ENCODE results near the gene EFEMP2. TPM values are rescaled to one million over a fixed set of nuclear protein-coding genes. Genes with fewer than 3 reads are reported as not detected.
"Not testable (repeated sequence)": the region's sequence is repeated elsewhere in the genome, so short reads cannot be mapped to it uniquely, and the experiment has no call there.

The EFEMP2 gene
- total and polyA plus RNA-seq, 3 experiments from 2014 or later = 0.23 to 4.0 (median 3.9) TPM

DNA sequence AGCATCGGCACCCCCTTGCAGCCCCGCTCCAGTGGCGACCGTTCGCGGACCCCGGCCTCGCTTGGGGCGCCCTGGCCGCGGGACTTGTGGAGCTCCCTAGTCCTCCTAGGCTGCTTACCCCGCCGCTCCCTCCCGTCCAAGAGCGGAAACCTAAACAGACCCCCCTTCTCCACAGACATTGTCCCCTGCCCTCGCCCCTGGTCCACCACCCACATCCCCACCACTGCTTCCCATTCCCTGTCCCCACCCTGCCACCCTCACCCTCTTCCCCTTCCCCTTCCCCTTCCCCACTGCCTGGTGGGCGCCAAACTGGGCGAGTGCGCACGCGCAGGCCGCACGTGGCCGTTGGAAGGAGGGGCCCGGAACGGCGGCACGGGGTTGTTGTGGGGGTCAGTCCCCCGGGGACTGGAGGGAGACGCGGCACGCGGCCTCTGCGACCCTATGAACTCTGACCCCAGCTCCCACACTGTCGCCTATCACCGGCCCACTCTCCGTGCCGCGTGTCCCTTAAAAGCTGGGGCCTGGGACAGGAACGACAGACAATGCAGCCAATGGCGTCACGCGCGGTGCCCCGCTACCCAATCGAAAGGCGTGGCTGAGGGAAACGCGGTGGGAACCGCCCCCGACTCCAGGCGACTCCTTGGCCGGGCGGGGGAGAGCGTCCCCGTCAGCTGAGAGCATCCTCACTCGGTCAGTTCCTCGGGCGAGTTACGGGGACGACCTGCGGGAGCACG lies 39.1 kb downstream of the EFEMP2 start, which contains the start of gene SNX32:
TSS of gene SNX32 (plus strand) at position 667 of the 734 bp plus-strand sequence. CDS start 103 bp downstream, outside the sequence.
- H3K27me3 ChIP-seq (ENCODE audit: insufficient read depth, low read length, poor library complexity, severe bottlenecking) = no peaks in the 10 kb centered on the region
- ChIA-PET CTCF (interaction anchor here (1.0 to 3.4 kb wide), 10 partner anchors 15 to 122 kb away, joined by 3 to 17 read pairs (median 8); partner anchors contain the start of genes AP5B1, CCDC85B, FIBP and KAT5), POLR2A (interaction anchor here (0.5 to 1.8 kb wide), 9 partner anchors 11 to 180 kb away, joined by 3 to 7 read pairs (median 3); partner anchors contain the start of genes CFL1, KAT5 and MUS81)
- Mint-ChIP-seq H3K4me3 (no peak within 1 kb of the TSS), H3K9me3 (no peaks in the 10 kb centered on the region), H3K36me3 (no peaks in the 10 kb centered on the region), H3K4me1 (peaks cover 8 to 14% (median 13%) of the 10 kb centered on the region in 3 donors), H3K27me3 (peaks cover 0 to 2% of the 10 kb centered on the region in 2 donors), H3K27ac (peak within 1 kb of the TSS in 6 of 8 donors; percentile 15 to 79 (median 67))
- no peaks in the 10 kb centered on the region for H3K36me3 ChIP-seq (ENCODE audit: insufficient read depth, low read length)
- H3K4me1 ChIP-seq (ENCODE audit: insufficient read depth, low read length) = peaks cover 16% of the 10 kb centered on the region
- H3K27ac ChIP-seq (ENCODE audit: low read depth, low read length) = no peak within 1 kb of the TSS
- no peaks in the 10 kb centered on the region for H3K9me3 ChIP-seq (ENCODE audit: low read length)
- peak within 1 kb of the TSS; percentile 57 for H3K4me3 ChIP-seq (ENCODE audit: low read length)
- DNase-seq = peak; percentile 90 to 94 (median 91)

DNA sequence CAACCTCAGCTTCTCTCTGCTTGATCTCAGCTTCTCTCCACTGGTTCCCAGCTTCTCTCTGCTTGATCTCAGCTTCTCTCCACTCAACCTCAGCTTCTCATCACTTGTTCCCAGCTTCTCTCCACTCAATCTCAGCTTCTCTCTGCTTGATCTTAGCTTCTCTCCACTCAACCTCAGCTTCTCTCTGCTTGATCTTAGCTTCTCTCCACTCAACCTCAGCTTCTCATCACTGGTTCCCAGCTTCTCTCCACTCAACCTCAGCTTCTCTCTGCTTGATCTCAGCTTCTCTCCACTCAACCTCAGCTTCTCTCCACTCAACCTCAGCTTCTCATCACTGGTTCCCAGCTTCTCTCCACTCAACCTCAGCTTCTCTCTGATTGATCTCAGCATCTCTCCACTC lies 40.4 kb downstream of the EFEMP2 start:
- not testable (repeated sequence) for H3K36me3 ChIP-seq (ENCODE audit: insufficient read depth, low read length); H3K9me3 ChIP-seq (ENCODE audit: low read length); H3K27me3 ChIP-seq (ENCODE audit: insufficient read depth, low read length, poor library complexity, severe bottlenecking); H3K4me3 ChIP-seq (ENCODE audit: low read length); H3K9me3 Mint-ChIP-seq; H3K27me3 Mint-ChIP-seq; H3K36me3 Mint-ChIP-seq; H3K27ac Mint-ChIP-seq; H3K27ac ChIP-seq (ENCODE audit: low read depth, low read length); DNase-seq
- Mint-ChIP-seq H3K4me1 (peaks cover 8 to 14% (median 13%) of the 10 kb centered on the region in 3 donors), H3K4me3 (peak overlapping the region in 3 of 7 donors; percentile 4 to 52 (median 8))
- peaks cover 16% of the 10 kb centered on the region for H3K4me1 ChIP-seq (ENCODE audit: insufficient read depth, low read length)
- ChIA-PET CTCF (interaction anchor here (1.0 to 3.4 kb wide), 10 partner anchors 14 to 121 kb away, joined by 3 to 17 read pairs (median 8); partner anchors contain the start of genes AP5B1, CCDC85B, FIBP and KAT5), POLR2A (interaction anchor here (1.8 kb wide), 1 partner anchor 28 kb away, joined by 5 read pairs; the partner anchor contains the start of gene MUS81)

DNA sequence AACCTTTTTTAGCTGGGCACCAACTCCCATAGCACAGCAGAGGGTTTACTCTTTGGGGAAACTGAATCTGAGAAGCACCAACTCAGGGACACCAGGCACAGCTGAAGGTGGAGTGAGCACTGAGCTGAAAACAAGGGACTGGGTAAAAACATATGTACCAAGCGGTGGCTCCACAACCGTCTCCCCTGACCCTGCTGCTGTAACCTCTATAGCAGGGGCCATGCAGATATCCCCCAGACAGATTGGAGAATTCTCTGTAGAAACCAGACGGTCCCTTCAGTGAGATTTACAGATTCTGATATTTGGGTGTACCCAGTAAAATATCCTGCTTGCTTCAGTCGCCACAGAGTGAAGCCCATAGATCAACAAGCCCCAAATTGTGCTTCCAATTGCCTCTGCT lies 43.1 kb downstream of the EFEMP2 start:
- Histone ChIP-seq H3K27me3 (ENCODE audit: insufficient read depth, low read length, poor library complexity, severe bottlenecking) (no peaks in the 10 kb centered on the region), H3K36me3 (ENCODE audit: insufficient read depth, low read length) (no peaks in the 10 kb centered on the region), H3K4me1 (ENCODE audit: insufficient read depth, low read length) (peaks cover 14% of the 10 kb centered on the region), H3K9me3 (ENCODE audit: low read length) (no peaks in the 10 kb centered on the region), H3K4me3 (ENCODE audit: low read length) (no peak overlapping the region), H3K27ac (ENCODE audit: low read depth, low read length) (no peak overlapping the region)
- ChIA-PET POLR2A (interaction anchor here (0.6 kb wide), 1 partner anchor 1016 kb away, joined by 3 read pairs; no protein-coding TSS in a partner anchor), CTCF (interaction anchor here (1.0 to 1.1 kb wide), 2 partner anchors 60 to 204 kb away, joined by 3 to 6 read pairs; no protein-coding TSS in a partner anchor)
- Mint-ChIP-seq H3K9me3 (no peaks in the 10 kb centered on the region), H3K36me3 (no peaks in the 10 kb centered on the region), H3K4me3 (no peak overlapping the region), H3K27ac (no peak overlapping the region), H3K4me1 (peaks cover 8 to 14% (median 13%) of the 10 kb centered on the region in 3 donors), H3K27me3 (peaks cover 0 to 2% of the 10 kb centered on the region in 2 donors)
- no peak for DNase-seq

DNA sequence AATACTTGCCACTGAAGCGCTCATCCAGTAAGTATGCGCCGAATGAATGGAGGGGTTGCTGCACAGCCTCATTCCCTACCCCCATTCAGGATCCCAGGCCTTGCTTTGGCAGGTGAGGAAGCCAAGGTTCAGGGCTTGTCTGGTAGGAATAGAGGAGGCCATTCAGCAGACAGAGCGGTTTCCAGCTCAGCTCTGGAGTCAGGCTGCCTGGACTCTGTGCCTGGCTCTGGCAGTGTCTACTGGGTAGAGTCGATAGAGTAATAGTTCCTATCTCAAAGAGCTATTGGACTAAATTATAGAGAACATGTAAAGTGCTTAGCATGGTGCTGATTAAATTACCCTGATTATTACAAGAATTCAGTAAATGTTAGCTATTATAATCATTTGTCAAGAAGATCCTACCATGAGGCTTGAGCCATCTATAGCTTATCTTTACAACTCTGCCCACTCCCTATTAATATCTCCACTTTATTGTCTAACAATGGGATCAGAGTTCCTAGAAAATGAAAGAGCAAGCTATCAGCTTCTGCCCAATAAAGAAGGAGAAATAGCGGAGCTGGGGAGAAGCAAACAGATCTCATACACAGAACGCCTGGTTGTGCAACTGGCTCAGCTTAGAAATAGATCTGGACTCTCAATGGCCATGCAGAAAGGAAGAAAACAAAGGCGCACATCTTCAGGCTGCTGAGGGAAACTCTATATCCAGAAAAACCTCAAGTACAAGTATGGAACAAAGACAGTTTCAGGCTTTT lies 45.4 kb downstream of the EFEMP2 start:
- H3K9me3 Mint-ChIP-seq = no peaks in the 10 kb centered on the region
- Histone ChIP-seq H3K27me3 (ENCODE audit: insufficient read depth, low read length, poor library complexity, severe bottlenecking) (no peaks in the 10 kb centered on the region), H3K36me3 (ENCODE audit: insufficient read depth, low read length) (no peaks in the 10 kb centered on the region), H3K4me1 (ENCODE audit: insufficient read depth, low read length) (no peaks in the 10 kb centered on the region), H3K4me3 (ENCODE audit: low read length) (no peak overlapping the region), H3K27ac (ENCODE audit: low read depth, low read length) (no peak overlapping the region), H3K9me3 (ENCODE audit: low read length) (no peaks in the 10 kb centered on the region)
- DNase-seq = no peak
- H3K27me3 Mint-ChIP-seq = peaks cover 0 to 2% of the 10 kb centered on the region in 2 donors
- peaks cover 0 to 9% (median 8%) of the 10 kb centered on the region in 3 donors for H3K4me1 Mint-ChIP-seq
- POLR2A ChIA-PET = no interaction called here
- H3K27ac Mint-ChIP-seq = no peak overlapping the region
- H3K4me3 Mint-ChIP-seq = no peak overlapping the region
- H3K36me3 Mint-ChIP-seq = no peaks in the 10 kb centered on the region
- CTCF ChIA-PET = interaction anchor here (0.6 to 1.6 kb wide), 6 partner anchors 10 to 63 kb away, joined by 3 to 5 read pairs (median 3); partner anchors contain the start of gene CCDC85B

DNA sequence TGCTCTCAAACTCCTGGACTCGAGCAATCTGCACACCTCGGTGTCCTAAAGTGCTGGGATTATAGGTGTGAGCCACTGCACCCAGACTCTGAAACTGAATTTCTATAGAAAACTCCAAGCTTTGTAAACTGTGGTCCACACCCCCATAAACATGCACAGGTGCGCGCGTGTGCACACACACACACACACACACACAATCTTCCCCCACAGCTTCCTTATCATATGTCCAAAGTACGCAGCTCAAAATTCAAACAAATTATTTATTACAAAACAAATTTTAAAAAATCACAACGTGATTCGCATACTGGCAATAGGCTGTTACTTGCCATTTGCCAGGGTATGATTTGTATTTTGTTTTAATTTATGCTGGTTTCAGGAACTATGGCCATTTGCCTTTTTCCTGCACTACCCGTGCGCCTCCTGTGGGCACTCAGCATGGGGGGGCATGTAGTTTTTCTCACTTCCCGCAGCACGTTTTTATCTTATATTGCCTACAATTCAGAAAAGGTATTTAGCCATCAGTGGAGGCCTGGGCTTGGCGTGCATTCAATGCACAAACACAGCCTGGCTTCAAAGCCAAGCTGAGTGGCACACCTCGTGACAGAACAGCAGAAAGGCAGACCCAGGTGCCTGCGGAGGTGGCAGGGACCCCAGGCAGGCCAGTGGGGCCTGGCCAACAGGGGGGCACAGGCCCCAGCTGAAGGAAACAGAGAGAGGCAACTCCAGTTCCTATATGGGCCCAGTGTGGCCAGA lies 49.6 kb downstream of the EFEMP2 start:
- CTCF ChIA-PET = interaction anchor here (1.0 to 2.0 kb wide), 4 partner anchors 37 to 112 kb away, joined by 4 to 5 read pairs (median 4); partner anchors contain the start of gene MUS81
- H3K9me3 Mint-ChIP-seq = no peaks in the 10 kb centered on the region
- POLR2A ChIA-PET = no interaction called here
- H3K4me3 ChIP-seq (ENCODE audit: low read length) = no peak overlapping the region
- no peaks in the 10 kb centered on the region for H3K36me3 ChIP-seq (ENCODE audit: insufficient read depth, low read length)
- no peak for DNase-seq
- no peak overlapping the region for H3K27ac ChIP-seq (ENCODE audit: low read depth, low read length)
- no peaks in the 10 kb centered on the region for H3K27me3 ChIP-seq (ENCODE audit: insufficient read depth, low read length, poor library complexity, severe bottlenecking)
- H3K27ac Mint-ChIP-seq = peak overlapping the region in 1 of 8 donors; percentile 34
- H3K36me3 Mint-ChIP-seq = no peaks in the 10 kb centered on the region
- no peaks in the 10 kb centered on the region for H3K27me3 Mint-ChIP-seq
- peaks cover 0 to 3% (median 0%) of the 10 kb centered on the region in 3 donors for H3K4me1 Mint-ChIP-seq
- H3K4me3 Mint-ChIP-seq = no peak overlapping the region
- no peaks in the 10 kb centered on the region for H3K9me3 ChIP-seq (ENCODE audit: low read length)
- H3K4me1 ChIP-seq (ENCODE audit: insufficient read depth, low read length) = no peaks in the 10 kb centered on the region

DNA sequence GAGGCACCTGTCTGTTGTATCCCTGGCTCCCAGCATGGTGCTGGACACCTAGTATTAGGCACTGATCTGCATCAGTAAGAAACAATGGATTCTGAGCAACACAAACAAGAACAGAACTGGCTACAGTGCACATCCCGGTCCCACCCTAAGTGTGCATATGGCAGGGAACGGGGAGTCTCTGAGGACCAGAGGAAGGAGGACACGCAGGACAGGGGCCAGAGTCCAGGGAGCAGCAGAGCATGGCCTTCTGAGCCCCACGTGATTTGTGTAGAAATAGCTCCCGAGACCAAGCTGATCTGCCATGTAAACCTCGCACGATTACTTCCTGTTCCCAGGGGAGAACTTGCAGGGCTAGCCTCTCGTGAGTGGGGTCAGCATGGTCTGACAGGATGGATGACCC lies 51.5 kb downstream of the EFEMP2 start:
- H3K27me3 ChIP-seq (ENCODE audit: insufficient read depth, low read length, poor library complexity, severe bottlenecking) = no peaks in the 10 kb centered on the region
- CTCF ChIA-PET = no interaction called here
- POLR2A ChIA-PET = no interaction called here
- Mint-ChIP-seq H3K27ac (no peak overlapping the region), H3K27me3 (no peaks in the 10 kb centered on the region), H3K36me3 (no peaks in the 10 kb centered on the region), H3K9me3 (no peaks in the 10 kb centered on the region), H3K4me3 (no peak overlapping the region), H3K4me1 (peaks cover 8 to 11% (median 10%) of the 10 kb centered on the region in 3 donors)
- no peak overlapping the region for H3K4me3 ChIP-seq (ENCODE audit: low read length)
- no peaks in the 10 kb centered on the region for H3K36me3 ChIP-seq (ENCODE audit: insufficient read depth, low read length)
- no peak for DNase-seq
- no peak overlapping the region for H3K27ac ChIP-seq (ENCODE audit: low read depth, low read length)
- H3K4me1 ChIP-seq (ENCODE audit: insufficient read depth, low read length) = peaks cover 10% of the 10 kb centered on the region
- H3K9me3 ChIP-seq (ENCODE audit: low read length) = no peaks in the 10 kb centered on the region

Measured in CD8-positive, alpha-beta memory T cell (primary cell).